HG03159 (cell line): ENCODE measurements around the gene MYOZ2.
"Not testable (repeated sequence)": the region's sequence is repeated elsewhere in the genome, so short reads cannot be mapped to it uniquely, and the experiment has no call there.

ENCODE experiments used
- ATAC-seq: cut with Tn5 transposase; IDR thresholded peaks from one replicate; pipeline ENCODE4 v1.9.1; 2021; ENCODE audit warnings: mild to moderate bottlenecking, moderate library complexity; ENCODE audit not compliant: unreplicated experiment

The MYOZ2 gene

DNA sequence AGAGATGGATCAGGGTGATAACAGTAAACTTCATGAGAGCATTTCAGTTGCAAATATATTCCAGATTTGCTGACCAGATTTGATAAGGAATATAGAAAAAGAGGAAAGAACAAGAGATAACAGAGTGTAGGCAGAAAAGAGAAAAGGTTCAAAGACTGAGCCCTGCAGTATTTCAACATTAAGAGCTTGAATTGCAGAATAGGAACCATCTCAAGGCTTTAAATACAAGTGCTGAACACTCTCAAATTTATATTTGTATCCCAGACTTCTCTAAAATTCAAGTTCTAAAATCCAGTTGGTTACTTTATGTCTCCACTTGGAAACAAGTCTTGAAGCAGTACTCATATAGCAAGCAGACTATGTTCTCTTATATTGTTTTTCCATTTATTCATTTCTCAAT is 9.7 kb upstream of the MYOZ2 start:
- no peak for ATAC-seq

DNA sequence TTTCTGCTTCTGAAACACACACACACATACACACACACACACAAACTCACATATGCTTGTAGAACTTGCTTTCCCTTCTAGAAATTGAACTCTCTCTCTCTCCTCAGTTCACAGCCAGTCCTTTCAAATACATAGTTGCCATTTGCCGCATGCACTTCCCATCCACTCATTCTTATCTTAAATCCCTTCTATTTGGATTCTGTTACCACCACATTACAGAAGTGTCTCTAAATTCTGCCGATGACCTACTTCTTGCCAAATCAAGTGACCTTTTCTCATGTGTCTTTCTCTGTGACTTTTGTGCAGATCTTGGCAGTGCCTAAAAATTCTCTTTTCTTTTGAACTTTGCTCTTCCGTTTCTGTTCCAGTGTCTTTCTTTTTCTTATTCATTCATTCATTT is 7.5 kb upstream of the MYOZ2 start:
- ATAC-seq = no peak

DNA sequence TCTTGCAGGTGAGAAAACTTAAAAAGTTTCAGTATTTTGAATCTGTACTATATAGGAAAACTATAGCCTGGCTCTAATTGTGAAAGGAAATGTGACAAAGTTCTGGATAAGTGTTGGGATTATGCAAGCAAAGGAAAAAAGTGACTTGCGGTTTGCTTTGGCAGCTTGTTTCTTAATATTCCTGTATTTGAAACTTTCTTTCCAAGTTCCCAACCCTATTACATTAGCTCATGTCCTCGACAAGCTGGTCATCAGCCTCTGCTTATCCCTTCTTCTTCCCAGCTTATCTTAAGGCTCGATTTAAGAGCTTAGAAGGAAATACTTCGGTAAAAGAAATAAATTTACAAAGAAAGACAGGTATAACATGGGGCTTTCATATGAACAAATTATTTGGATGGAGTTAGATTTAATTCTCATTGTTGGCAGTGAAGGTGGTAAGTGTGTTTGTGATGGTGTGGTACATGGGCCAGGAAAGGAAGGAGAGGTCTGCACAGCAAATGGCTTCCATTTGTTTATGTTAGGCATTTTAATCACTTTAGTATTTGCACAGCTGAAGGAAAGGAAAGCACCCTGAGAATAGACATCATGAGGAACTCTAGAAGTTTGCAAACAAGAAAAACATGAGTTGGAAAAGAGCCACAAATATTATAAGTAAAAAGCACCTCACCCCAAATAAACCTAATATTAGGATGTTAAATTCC is 5.1 kb upstream of the MYOZ2 start:
- no peak for ATAC-seq

DNA sequence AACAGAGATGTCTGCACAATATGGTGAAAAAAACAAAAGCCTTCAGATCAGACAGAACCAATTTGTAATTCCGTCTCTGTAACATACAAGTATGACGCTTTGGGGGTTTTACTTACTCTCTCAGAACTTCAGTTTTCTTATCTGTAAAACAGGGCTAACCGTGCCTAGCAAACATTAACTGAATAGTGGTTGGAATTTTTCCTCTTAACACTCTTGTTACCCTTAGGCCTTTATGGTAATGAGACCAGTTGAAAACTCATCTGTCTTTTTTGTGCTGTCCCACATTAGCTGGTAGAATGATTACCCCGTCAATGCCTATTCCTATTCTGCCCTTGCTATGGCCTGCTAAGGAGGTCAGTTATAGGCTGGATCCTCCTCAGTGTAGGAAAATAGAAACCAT is 4.5 kb upstream of the MYOZ2 start:
- no peak for ATAC-seq

DNA sequence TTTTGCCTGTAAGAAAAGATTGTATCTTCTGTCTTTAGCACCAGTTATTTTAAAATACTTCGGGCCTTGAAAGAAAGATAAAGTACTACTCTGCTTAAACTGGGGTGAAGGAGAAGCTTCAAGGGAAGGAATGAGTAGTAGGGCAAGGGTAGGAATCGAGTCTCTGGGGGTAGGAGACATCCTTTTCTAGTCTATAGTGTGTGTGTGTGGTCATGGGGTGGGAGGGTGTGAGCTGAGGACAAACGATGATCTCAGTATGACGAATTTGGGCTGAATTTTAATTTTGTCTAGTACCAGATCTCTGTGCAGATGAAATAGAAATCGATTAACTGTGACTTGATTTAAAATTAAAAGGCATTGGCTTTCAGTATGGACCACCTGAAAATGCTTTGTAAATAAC is 3.3 kb upstream of the MYOZ2 start:
- no peak for ATAC-seq

DNA sequence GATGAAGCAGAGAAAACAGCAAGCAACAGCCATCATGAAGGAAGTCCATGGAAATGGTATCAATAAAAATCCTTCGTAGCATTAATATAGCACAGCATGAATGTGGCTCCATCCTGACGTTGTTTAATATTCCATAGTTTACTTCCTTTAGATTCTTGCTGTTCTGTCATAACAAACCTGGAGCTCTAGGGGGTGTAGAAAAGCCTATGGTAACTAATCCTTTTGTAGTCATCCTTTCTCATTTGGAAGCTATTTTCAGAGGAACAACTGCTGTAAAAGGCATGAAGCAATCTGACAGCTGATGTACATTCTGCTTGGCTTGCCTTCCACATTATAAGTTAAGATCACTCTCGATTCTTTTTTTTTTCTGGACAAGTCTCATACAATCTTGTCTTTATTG is 914 bp downstream of the MYOZ2 start:
- no peak for ATAC-seq

DNA sequence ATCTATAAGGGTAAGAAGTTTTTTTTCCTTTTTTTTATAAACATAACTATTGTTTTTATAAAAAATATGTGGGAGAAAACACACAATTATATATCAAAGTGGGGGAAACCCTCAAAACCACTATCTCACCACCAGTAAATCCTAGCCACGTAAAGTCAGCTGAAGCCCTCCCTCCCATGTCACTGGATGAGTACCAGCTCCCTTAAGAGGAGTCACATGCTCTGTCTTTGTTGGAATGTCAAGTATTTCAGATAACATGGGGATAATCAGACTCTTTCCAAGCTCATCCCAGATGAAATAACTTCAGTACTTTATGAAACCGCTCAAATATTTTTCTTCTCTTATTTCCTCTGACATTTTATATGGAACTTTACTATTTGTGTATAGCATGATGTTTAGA is 2.4 kb downstream of the MYOZ2 start:
- no peak for ATAC-seq

DNA sequence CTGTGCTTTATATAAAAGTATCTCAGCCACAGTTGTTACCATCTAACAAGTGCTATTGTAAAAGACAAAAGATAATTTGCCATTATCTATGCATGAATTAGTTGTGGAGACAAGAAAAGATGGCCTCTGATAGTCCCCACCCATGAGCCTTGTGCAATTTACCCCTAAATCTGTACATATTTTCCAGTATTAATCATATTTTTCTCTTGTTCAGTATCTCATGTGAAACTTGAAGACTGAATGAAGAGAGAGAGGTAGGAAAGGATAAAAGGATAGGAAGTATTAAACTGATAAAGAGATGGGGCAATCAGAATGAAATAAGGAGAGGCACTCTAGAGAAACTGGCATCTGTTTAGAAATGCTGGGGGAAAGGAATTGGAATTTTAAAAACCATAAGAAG is 3.7 kb downstream of the MYOZ2 start:
- no peak for ATAC-seq

DNA sequence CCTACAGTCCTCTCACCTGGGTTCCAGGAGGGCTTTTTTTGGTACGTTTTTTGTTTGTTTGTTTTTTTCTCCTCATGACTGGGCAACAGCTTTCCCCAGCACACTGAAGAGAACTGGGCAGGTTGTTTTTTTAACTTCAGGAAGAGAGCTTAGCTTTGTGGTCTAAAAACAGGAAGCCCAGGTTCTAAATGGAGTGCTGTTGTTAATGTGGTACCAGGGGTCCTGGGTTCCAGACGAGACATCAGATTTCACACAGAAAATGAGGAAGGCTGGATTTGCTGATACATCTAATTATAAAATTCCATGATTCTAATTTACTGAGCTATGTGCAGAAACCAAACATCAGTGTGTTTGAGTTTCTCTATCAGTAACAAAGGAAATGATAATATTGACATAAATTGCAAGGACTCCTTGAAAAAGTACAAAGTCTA is 4.2 kb downstream of the MYOZ2 start:
- ATAC-seq = no peak

DNA sequence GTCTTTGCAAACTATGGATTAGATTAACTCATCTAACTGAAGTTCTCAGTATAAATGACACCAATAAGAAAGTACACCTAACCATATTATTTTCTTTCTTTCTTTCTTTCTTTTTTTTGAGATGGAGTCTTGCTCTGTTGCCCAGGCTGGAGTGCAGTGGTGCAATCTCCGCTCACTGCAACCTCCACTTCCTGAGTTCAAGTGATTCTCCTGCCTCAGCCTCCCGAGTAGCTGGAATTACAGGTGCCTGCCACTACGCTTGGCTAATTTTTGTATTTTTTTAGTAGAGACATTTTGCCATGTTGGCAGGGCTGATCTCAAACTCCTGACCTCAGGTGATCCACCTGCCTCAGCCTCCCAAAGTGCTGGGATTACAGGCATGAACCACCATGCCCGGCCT is 5.7 kb downstream of the MYOZ2 start:
- not testable (repeated sequence) for ATAC-seq

DNA sequence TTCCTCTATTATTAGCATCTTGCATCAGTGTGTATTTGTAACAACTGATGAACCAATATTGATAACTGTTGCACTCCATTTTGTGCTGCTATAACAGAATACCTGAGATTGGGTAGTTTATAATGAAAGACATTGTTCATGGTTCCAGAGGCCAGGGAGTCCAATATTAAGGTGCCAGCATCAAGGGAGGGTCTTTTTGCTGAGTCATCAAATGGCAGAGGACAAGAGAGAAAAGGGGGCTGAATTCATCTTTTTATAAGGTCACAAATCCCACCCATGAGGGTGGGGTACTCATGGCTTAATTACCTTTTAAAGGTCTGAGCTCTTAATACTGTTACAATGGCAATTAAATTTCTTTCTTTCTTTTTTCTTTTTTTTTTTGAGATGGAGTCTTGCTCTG is 7.2 kb downstream of the MYOZ2 start:
- no peak for ATAC-seq

DNA sequence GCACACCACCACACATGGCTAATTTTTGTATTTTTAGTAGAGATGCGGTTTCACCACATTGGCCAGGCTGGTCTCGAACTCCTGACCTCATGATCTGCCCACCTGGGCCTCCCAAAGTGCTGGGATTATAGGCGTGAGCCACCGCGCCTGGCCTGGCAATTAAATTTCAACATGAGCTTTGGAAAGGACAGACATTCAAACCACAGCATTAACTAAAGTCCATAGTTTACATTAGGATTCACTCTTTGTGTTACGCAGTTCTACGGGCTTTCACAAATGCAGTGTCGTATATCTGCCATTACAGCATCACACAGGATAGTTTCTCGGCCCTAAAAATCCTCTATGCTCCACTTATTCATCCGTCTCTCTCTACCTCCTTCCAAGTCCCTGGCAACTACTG is 7.7 kb downstream of the MYOZ2 start:
- ATAC-seq = not testable (repeated sequence)

DNA sequence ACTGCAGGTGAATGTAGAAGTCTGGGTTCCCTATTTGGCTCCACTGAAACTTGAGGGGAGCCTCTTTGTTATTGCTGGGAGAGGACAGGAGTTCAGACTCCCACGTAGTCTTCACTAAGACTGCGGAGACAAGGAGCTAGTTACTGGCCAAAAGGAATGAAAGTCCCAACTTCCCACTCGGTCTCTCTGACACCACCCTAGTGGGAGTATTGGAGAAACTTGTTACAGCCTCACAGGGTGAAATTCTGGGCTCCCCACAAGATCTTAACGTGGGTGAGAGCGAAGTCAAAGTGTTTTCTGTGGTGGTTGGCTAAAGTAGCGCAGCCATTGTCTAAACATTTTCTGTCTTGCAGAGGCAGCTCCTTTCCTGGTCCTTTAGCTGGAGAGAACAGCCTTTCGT is 13.5 kb downstream of the MYOZ2 start:
- ATAC-seq = no peak

DNA sequence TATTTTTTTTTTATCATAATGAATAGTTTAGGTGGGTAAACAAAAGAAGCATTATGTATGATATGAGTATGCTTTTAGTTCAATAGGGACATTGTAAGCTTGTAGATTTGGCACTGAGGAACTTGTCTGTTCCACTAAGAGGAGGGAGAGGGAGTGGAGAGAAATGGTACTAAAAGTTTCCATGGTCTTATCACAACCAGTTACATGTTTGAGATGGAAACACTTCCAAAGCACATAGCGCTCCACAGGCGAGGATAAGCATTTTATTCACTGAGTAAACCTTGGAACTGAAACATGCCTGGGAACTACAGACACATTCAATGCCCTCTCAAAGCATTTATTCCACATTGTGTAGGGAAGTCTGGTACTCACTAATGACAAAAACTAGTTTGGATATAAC is 15.5 kb downstream of the MYOZ2 start:
- no peak for ATAC-seq

DNA sequence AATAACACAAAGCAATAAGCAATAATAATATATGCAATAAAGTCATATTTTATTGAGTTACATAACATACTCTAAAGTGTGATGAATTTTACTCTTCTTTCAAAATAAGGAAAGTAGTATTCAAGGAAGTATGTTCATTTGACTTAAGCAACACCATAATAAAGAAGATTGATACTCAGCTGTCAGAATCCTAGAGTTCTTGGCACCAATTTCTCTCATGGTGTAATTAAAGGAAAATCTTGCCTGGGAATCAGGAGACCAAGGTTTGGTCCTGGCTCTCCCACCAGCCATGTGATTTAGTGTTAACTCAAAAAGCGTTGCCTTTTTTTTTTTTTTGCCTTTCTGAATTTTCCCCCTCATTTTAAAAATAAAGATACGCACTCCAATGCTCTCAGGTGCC is 17.1 kb downstream of the MYOZ2 start:
- no peak for ATAC-seq

DNA sequence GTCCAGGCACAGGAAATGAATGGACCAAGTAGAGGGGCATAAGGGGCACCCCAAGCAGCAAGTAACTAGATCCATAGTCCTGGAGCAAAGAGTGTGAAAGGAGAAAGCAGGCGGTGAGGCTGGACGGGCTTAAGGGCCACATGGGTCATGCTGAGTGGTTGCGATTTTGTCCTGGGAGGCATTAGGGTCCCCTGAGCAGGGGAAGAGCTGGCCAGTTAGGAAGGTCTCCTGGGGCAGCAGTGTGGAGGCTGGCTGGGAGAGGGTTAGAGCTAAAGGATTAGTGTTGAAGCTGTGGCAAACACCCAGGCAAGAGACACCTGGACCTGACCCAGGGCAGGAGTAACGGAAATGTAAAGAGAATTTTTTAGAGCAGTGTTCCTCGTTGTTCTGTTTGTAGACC is 26.5 kb downstream of the MYOZ2 start:
- no peak for ATAC-seq

DNA sequence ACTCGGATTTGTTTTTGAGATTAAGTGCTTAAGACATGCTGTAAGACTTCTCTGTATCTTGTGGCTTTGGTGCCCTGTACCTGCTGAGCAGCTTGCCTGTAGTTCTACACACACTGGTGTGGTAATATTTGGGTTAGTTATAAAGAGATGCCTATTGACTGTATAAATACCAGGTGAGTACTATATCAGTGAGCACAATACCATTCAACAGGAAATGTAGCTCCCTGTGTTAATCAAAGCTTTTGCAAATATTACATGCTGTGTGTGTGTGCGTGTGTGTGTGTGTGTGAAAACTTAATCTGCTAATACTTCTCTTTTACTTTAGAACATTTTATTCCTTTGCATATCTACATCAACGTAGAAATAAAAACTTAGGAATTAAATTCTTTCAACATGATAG is 30.1 kb downstream of the MYOZ2 start:
- ATAC-seq = no peak

DNA sequence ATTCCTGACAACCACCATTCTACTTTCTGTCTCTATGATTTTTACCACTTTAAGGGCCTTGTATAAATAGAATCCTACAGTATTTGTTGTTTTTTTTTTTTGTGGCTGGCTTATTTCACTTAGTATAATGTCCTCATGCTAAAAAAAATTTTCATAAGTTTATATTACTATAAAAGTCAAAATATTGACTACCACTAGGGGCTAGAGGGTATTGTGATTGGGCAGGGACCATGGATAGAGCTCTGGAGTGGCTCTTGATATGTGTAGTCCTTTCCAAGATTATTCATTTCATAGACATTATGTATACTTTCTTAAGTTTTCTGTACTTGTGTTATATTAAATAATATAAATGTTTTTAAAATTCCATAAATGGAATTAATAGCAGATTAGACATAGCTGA is 34.6 kb downstream of the MYOZ2 start:
- no peak for ATAC-seq

DNA sequence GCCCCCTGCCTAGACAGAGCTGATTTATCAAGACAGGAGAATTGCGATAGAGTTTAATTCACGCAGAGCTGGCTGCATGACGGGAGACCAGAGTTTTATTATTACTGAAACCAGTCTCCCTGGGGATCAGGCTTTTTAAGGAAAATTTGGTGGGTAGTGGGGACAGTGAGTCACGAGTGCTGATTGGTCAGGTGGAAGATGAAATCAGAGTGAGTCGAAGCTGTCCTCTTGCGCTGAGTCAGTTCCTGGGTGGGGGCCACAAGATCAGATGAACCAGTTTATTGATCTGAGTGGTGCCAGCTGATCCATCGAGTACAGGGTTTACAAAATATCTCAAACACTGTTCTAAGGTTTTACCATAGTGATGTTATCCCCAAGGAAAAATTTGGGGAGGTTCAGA is 36.6 kb downstream of the MYOZ2 start:
- no peak for ATAC-seq

DNA sequence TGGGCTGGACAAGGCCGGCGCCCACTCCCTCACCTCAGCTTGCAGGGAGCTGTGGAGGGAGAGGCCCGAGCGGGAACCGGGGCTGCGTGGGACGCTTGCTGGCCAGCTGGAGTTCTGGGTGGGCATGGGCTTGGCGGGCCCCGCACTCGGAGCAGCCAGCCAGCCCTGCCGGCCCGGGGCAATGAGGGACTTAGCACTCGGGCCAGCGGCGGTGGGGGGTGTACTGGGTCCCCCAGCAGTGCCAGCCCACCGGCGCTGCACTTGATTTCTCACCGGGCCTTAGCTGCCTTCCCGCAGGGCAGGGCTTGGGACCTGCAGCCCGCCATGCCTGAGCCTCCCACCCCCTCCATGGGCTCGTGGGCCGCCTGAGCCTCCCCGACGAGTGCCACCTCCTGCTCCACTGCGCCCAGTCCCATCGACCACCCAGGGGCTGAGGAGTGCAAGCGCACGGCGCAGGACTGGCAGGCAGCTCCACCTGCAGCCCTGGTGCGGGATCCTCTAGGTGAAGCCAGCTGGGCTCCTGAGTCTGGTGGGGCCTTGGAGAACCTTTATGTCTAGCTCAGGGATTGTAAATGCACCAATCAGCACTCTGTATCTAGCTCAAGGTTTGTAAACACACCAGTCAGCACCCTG is 38.2 kb downstream of the MYOZ2 start:
- not testable (repeated sequence) for ATAC-seq

DNA sequence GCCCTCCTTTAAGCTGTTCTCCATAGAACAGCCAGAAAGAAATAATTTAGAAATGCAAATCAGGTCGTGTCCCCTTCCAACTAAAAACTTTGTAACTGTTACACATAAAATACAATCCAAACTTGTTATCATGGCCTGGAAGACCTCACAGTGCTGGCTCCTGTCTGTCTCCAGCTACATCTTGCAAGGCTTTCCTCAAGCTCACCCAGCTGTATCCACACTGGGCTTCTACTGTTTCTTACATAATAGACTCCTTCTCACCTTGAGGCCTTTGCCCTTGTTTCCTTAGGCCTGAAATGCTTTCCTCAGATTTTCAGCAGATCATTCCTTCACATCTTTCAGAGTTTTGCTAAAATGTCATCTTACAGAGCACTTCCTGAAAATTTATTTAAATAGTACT is 43.4 kb downstream of the MYOZ2 start:
- no peak for ATAC-seq

DNA sequence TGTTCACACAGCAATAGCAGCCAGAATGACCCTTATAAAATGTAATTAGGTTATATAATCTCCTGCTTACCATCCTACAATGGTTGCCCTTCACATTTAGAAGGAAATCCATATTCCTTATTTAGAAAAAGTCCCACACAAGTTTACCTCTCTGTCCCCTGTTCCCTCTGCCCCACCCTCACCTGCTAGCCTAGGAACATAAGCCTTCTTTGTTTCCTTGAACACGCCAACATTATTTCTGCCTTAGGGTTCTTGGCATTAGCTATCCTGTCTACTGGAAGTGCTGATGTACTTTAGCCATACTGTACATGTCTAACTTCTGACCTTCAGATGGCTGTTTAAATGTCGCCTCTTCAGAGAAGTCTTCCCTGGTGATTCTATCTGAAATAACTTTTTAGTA is 48.5 kb downstream of the MYOZ2 start:
- no peak for ATAC-seq

DNA sequence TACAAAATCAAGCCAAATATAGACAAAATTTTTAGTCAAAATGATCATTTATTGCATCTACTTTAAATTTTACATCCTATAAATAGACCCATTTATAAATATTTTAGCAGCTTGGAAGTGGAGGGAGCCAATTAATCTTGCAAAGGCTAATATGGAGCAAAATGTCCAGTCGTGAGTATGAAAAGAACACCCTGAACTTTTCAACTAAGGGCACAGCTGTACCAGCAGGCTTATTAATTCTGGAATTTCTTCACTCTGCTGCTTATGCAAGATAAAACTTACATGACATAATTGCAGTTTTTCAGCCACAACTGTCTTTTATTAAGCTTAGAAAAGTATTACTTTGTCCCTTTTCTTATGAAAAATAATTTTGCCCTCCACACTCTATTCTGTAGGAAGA is 54.0 kb downstream of the MYOZ2 start:
- ATAC-seq = no peak
